Measurements from ENCODE around the gene RNF111.
"Not testable (repeated sequence)": the region's sequence is repeated elsewhere in the genome, so short reads cannot be mapped to it uniquely, and the experiment has no call there.

The RNF111 gene

GRCh38 chr15:59000251-59000650, 12.8 kb downstream of the RNF111 start:
- DNase-seq (ENCODE audit: low read depth) = not testable (repeated sequence)

DNA sequence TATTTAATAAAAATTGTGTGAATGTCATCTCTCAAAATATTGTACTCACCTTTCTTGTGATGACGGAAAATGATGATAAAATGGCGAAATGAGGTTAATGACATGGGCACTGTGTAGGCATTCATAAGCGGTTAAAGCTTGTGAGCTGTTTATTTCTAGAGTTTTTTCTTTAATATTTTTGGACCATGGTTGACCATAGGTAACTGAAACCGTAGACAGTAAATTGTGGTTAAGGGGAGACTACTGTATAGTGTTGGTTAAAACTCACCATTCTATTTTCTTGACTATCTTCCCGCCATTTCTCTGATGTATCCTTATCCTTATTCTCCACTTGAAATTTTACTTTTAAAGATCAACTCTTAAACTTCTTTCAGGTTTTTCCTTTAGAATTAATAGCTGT, 14.5 kb downstream of the RNF111 start:
- no peak for DNase-seq (ENCODE audit: low read depth)

DNA sequence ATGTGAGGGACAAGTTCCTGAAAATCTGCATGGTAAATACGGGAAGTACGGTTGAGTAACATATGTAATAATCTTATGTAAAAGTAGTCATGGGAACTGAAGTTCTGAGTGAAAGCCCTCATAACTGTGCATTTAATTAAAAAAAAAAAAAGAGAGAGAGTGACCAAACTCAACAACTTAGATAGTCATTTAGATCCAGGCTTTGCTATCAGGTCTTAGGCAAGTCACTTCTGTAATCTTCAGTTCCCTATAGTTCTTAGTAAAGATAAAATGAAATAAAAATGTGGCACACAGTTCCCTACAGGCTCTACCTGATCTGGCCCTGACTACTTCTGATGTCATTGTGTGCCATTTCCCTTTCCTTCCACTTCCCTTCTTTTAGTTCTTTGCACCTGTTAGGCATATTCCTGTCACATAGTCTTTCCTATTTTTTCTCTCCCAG, 15.0 kb downstream of the RNF111 start:
- no peak for DNase-seq (ENCODE audit: low read depth)

DNA sequence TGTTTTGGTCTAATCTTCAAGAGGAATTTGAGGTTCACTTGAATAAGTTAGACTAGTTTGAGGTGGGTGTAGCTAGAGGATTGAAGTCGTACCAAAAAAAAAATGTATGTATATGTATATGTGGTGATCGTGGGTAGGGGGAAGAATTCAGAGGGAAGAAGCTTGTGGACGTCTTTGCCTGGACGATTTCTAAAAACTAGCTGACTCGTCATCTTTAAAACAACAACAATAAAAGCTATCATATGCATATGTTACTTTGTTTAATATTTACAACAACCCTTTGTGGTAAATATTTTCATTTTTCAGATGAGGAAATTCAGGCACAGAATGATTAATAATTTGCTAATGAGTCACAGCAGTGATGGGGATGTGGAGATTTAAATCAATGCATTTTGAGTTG, 18.1 kb downstream of the RNF111 start:
- DNase-seq (ENCODE audit: low read depth) = no peak

DNA sequence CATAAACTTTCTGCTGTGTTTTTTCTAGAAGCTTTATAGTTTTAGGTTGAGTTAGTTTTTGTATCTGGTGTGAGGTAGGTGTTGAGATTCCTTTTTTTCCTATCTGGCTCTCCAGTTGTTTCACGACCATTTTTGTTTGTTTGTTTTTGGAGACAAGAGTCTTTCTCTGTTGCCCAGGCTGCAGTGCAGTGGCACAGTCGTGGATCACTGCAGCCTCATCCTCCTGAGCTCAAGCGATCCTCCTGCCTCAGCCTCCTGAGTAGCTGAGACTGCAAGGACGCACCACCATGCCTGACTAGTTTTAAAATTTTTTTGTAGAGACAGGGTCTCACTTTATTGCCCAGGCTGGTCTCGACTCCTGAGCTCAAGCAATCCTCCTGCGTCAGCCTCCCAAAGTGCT, 20.6 kb downstream of the RNF111 start:
- no peak for DNase-seq (ENCODE audit: low read depth)

DNA sequence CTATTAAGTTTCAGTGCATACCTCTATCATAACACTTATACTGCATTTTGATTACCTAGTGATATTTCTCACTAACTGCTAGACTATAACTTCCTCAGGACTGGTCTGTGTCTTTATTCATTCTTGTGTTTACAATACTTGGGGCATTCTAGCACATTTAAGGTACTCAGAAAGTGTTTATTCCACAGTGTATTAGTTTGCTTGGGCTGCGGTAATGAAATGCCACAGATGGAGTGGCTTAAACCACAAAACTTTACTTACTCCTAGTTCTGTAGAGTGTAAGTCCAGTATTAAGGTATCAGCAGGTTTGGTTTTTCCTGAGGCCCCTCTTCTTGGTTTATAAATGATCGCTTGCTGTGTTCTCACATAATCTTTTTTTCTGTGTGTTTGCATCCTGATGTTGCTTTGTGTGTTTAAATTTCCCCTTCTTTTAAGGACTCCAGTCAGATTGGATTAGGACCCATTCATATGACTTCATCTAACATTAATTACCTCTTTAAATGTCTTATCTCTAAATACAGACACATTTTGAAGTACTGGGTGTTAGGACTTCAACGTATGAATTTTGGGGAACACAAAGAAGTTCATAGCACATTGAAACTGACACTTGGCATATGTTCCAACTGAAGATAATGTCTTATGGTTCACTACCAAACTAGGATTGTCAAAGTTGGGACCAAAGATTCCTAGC, 23.9 kb downstream of the RNF111 start:
- DNase-seq (ENCODE audit: low read depth) = no peak

- DNase-seq (ENCODE audit: low read depth) = no peak
Measured at GRCh38 chr15:59013246-59013873, 25.9 kb downstream of the RNF111 start.

DNA sequence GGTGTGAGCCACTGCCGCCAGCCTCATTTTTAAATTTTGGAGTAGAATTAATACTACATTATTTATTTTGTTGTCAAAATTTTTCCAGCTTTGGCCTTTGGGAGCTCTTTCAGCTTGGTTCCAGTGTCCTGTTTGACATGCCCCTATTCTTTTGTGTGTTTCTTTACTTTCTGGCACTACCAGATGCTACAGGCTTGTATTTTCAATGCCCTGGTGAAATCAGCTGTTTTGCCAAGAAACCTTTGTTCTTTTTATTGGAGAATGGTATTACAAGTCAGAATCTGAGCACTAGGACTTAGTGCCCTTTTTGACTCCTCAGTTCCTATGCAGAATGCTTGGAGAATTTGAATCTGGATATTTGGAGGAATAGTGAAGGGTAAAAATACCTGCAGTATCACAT, 26.6 kb downstream of the RNF111 start:
- no peak for DNase-seq (ENCODE audit: low read depth)

- DNase-seq (ENCODE audit: low read depth) = no peak
Measured at GRCh38 chr15:59017449-59017848, 30.0 kb downstream of the RNF111 start.

DNA sequence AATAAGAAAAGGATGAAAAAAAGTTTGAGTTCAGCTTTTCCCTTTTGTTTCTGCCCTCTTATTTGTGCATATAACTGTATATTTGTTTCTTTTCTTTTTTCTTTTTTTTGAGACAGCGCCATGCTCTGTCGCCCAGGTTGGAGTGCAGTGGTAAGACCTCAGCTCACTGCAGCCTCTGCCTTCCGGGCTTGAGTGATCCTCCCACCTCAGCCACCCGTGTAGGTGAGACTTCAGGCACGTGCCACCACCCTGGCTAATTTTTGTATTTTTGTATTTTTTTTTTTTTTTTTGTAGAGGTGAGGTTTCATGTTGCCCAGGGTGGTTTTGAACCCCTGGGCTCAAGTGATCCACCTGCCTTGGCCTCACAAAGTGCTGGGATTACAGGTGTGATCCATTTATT, 31.4 kb downstream of the RNF111 start:
- no peak for DNase-seq (ENCODE audit: low read depth)

GRCh38 chr15:59020322-59020721, 32.9 kb downstream of the RNF111 start:
- DNase-seq (ENCODE audit: low read depth) = no peak

DNA sequence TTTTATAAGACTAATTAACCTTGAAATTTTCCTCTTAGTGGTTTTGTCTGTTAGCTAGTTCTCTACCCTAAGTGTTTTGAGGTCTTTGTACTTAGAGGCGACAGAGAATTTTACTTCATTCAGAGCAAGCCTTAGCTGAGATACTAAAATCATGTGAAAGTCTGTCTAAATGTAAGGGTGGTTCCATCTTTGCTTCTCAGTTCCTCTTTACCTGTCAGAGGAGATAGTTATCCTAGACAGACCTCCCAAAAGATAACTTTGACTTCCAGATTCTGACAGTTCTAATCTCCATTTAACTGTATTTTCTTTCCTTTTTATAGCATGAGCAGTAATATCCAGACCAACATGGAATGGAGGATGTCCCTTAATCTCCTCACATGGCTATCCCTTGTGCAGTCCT, 34.7 kb downstream of the RNF111 start:
- DNase-seq (ENCODE audit: low read depth) = no peak

- DNase-seq (ENCODE audit: low read depth) = no peak
Measured at GRCh38 chr15:59026207-59026606, 38.7 kb downstream of the RNF111 start.

DNA sequence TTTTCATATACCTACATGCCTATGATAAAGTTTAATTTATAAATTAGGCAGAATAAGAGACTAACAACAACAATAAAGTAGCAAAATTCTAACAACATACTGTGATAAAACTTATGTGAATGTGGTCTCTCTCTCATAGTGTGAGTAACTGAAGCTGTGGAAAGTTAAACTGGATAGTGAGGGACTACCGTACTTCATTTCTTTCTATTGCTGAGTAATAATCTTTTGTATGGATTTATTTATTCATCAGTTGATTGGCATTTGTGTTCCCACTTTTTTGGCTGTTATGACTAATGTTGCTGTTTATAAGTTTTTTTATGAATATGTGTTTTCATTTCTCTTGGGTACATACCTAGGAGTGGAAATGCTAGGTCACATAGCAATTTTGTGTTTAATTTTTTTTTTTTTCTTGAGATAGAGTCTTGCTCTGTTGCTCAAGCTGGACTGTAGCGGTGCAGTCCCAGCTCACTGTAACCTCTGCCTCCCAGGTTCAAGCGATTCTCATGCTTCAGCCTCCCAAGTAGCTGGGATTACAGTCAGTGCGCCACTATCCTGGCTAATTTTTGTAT, 41.0 kb downstream of the RNF111 start:
- no peak for DNase-seq (ENCODE audit: low read depth)

GRCh38 chr15:59029554-59029953, 42.1 kb downstream of the RNF111 start:
- no peak for DNase-seq (ENCODE audit: low read depth)

- no peak for DNase-seq (ENCODE audit: low read depth)
Measured at GRCh38 chr15:59035201-59035600, 47.7 kb downstream of the RNF111 start.

GRCh38 chr15:59039225-59039624, 51.8 kb downstream of the RNF111 start:
- no peak for DNase-seq (ENCODE audit: low read depth)

DNA sequence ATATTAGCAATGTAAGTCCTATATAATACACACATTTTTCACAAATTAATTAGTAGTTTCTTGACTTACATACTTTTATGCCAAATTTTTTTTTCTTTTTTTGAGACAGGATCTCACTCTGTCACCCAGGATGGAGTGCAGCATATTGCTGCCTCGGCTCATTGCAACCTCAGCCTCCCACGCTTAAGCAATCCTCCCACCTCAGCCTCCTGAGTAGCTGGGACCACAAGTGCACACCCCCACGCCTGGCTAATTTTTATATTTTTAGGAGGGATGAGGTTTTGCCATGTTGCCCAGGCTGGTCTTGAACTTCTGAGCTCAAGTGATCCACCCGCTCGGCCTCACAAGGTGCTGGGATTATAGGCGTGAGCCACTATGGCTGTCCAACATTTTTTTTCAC, 54.6 kb downstream of the RNF111 start:
- DNase-seq (ENCODE audit: low read depth) = no peak

DNA sequence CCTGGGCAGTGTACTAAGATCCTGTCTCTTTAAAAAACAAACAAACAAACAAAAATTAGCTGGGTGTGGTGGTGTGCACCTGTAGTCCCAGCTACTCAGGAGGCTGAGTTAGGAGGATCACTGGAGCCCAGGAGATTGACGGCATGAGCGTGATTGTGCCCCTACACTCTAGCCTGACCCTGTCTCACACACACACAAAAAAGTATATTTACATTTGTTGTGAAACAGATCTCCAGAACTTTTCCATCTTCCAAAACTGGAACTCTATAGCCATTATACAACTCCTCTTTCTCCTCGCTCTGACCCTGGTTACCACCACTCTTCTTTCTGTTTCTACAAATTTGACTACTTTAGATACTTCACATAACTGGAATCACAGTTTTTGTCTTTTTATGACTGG, 61.4 kb downstream of the RNF111 start:
- no peak for DNase-seq (ENCODE audit: low read depth)

DNA sequence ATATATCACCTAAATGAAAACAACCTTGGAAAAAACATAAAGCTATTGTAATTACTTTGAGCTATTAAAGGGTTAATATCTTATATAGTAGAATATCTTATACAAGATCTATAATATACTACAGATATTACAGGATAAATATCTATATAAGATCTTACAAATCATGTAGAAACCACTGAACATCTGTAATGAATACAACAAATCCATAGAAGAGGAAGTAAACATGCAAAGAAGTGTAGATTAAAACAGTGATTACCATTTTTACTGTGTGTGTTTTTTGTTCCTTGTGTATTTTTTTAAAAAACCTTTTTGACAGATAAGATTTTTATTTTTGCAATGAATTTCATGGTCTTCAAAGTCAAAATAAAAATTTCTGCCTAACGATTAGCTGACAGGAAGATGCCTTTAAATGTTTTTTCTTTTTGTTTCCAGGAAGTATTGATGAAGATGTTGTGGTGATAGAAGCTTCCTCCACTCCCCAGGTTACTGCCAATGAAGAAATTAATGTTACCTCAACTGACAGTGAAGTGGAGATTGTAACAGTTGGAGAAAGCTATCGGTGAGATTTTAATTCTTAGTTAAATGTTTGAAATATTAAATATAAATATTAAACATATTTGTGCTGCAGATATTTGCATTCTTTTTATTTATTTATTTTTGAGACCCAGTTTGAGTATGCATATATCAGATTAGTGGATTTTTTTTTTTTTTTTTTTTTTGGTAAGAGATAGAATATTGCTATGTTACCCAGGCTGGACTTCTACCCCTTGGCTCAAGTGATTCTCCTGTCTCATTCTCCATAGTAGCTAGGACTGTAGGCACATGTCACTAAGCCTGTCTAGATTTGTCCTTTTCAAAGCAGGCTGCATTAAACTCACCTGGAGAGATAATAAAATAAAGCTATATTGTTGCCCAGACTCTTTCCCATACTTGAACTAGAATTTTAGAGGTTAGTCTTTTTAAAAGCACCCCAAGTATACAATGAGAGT, 64.7 kb downstream of the RNF111 start:
- no peak for DNase-seq (ENCODE audit: low read depth)

- DNase-seq (ENCODE audit: low read depth) = no peak
Measured at GRCh38 chr15:59052915-59053407, 65.5 kb downstream of the RNF111 start.

DNA sequence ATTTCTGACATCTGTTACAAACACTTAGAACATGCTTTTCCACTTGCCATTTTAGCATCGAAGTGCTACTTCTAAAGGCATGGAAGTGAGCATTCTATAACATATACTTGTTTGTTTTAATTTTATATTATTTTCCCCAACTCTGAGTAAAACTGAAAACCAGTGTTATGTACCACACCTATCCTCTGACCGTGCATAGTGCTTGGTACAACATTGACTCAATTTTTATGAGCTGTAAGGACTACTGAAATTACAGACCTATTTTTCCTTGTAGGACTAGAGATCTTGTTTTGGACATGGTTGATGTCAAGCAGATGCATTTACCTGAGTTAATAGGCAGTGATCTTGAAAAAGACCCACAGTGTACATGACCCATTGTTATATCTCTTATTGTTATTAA, 66.0 kb downstream of the RNF111 start:
- DNase-seq (ENCODE audit: low read depth) = no peak
